Measurements from ENCODE around the gene CC2D1B. TPM values are rescaled to one million over a fixed set of nuclear protein-coding genes. Genes with fewer than 3 reads are reported as not detected.

CC2D1B gene
- total RNA-seq, 1 donor from 2014 or later, result 34.8 TPM

DNA sequence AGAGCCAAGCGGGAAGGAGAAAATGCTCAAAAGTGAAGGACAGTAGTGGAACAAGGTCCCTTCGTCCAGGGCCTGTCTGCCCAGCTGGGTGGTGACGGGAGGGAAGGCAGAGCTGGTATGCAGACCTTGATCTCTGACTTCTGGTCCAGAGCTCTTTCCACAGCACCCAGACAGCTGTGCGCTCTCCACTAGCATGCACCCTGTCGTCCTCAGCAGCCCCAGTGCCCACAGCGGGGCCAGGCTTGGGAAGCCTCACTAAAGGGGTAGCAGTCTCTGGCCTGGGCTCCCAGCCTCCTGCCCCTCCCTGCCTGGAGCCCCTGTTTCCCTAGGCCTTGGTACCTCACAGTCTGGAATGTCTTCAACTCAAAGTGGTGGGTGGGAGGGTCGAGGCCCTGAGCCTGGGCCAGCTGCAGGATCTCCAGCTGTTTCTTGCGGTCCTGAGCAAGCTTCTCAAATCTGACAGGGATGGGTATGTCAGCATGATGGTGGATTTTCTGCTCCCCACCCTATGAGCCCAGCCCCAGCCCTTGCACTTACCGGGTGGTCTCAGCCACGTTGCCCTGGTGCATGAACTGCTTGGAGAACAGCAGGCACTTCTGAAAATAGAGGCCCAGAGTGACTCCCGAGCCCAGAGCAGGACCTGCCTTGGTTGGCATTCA, 10.0 kb downstream of the CC2D1B start:
- Mint-ChIP-seq H3K36me3 (ENCODE audit: low read depth) (peaks cover 79% of the 10 kb centered on the region), H3K9me3 (no peaks in the 10 kb centered on the region), H3K4me3 (no peak overlapping the region), H3K4me1 (no peaks in the 10 kb centered on the region), H3K27me3 (no peaks in the 10 kb centered on the region), H3K27ac (no peak overlapping the region)
- no peak for DNase-seq
- intact Hi-C loops (cut with micrococcal nuclease), result no loop called here

GRCh38 chr1:52355436-52355835, 10.6 kb downstream of the CC2D1B start:
- intact Hi-C loops (cut with micrococcal nuclease), result no loop called here
- Mint-ChIP-seq H3K4me1 (no peaks in the 10 kb centered on the region), H3K27me3 (no peaks in the 10 kb centered on the region), H3K9me3 (no peaks in the 10 kb centered on the region), H3K27ac (no peak overlapping the region), H3K4me3 (no peak overlapping the region), H3K36me3 (ENCODE audit: low read depth) (peaks cover 75% of the 10 kb centered on the region)
- no peak for DNase-seq

DNA sequence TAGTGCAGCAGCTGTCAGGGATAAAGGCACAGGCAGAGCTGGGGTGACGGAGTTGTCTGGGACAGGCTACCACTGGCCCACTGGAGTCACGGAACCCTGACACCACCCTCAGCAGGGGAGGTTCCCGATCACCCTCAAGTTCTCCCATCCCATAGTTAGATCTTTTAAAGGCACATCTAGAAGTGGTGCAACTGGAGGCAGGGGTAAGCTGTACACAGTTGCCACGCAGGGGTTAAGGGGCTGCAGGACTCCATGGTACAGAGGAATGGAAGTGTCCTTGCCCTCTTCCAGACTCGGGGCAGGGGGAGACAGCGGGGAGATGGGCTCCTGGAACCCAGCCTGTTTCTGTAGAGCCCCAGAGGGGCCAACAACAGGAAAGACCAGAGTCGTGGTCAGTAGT, 13.3 kb downstream of the CC2D1B start:
- intact Hi-C loops (cut with micrococcal nuclease), result no loop called here
- no peak overlapping the region for H3K27ac Mint-ChIP-seq
- peaks cover 53% of the 10 kb centered on the region for H3K36me3 Mint-ChIP-seq (ENCODE audit: low read depth)
- DNase-seq, result no peak
- no peaks in the 10 kb centered on the region for H3K9me3 Mint-ChIP-seq
- H3K4me1 Mint-ChIP-seq, result no peaks in the 10 kb centered on the region
- no peaks in the 10 kb centered on the region for H3K27me3 Mint-ChIP-seq
- no peak overlapping the region for H3K4me3 Mint-ChIP-seq

GRCh38 chr1:52348704-52349300, 17.2 kb downstream of the CC2D1B start:
- intact Hi-C loops (cut with micrococcal nuclease), result no loop called here

DNA sequence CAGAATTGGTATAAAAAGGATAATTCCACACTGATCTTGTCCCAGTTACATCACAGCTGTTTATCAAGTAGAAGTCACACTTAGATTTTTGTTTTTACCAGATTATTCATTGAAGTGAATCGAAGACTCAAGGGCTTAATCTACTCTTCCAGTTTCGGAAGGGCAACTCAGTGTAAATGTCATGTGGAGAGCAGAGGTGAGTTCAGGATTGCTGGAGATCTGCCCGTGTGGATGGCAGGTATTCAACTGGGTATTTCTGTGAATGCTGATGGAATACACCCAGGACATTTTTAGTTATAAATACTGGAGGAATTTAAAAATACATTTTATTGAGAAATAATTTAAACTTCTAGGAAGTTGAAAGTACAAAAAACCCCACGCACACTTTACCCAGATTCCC, 19.4 kb downstream of the CC2D1B start:
- Mint-ChIP-seq H3K4me3 (no peak overlapping the region), H3K9me3 (no peaks in the 10 kb centered on the region), H3K36me3 (ENCODE audit: low read depth) (peaks cover 2% of the 10 kb centered on the region), H3K27ac (no peak overlapping the region), H3K4me1 (no peaks in the 10 kb centered on the region), H3K27me3 (no peaks in the 10 kb centered on the region)
- intact Hi-C loops (cut with micrococcal nuclease), result no loop called here
- no peak for DNase-seq

More at GRCh38 chr1:52348704-52349300, 17.2 kb downstream of the CC2D1B start:
- H3K27ac Mint-ChIP-seq, result no peak overlapping the region
- peaks cover 16% of the 10 kb centered on the region for H3K36me3 Mint-ChIP-seq (ENCODE audit: low read depth)
- H3K9me3 Mint-ChIP-seq, result no peaks in the 10 kb centered on the region
- H3K4me1 Mint-ChIP-seq, result no peaks in the 10 kb centered on the region
- no peaks in the 10 kb centered on the region for H3K27me3 Mint-ChIP-seq
- DNase-seq, result no peak
- no peak overlapping the region for H3K4me3 Mint-ChIP-seq

DNA sequence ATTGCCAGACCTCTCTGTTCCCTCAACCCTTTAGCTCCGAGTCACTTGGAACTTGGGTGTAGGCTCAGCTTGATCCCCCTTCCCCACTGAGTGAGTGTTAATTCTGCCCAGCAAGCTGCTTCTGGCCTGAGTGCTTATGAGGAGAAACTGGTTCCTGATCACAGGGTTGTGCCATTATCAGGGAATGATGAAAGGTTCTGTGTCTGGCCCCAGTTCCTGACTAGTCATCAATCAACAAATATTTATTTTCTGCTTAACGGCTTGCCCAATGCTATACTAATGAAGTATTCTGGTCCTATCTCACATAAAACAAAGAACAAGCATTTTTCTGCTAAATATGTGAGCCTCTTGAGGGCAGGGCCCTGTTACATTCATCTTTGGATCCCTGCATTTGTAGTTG, 20.8 kb downstream of the CC2D1B start:
- Mint-ChIP-seq H3K4me1 (no peaks in the 10 kb centered on the region), H3K27ac (no peak overlapping the region), H3K36me3 (ENCODE audit: low read depth) (no peaks in the 10 kb centered on the region), H3K4me3 (no peak overlapping the region), H3K27me3 (no peaks in the 10 kb centered on the region), H3K9me3 (no peaks in the 10 kb centered on the region)
- DNase-seq, result no peak
- intact Hi-C loops (cut with micrococcal nuclease), result no loop called here

- Mint-ChIP-seq H3K4me3 (no peak overlapping the region), H3K36me3 (ENCODE audit: low read depth) (no peaks in the 10 kb centered on the region), H3K9me3 (no peaks in the 10 kb centered on the region), H3K4me1 (no peaks in the 10 kb centered on the region), H3K27me3 (no peaks in the 10 kb centered on the region), H3K27ac (no peak overlapping the region)
- no peak for DNase-seq
- intact Hi-C loops (cut with micrococcal nuclease), result no loop called here
Measured at GRCh38 chr1:52343979-52344378, 22.0 kb downstream of the CC2D1B start.

GRCh38 chr1:52341655-52342260, 24.2 kb downstream of the CC2D1B start:
- Mint-ChIP-seq H3K36me3 (ENCODE audit: low read depth) (no peaks in the 10 kb centered on the region), H3K4me3 (no peak overlapping the region), H3K9me3 (no peaks in the 10 kb centered on the region), H3K27ac (no peak overlapping the region), H3K4me1 (no peaks in the 10 kb centered on the region), H3K27me3 (no peaks in the 10 kb centered on the region)
- intact Hi-C loops (cut with micrococcal nuclease), result no loop called here
- DNase-seq, result no peak

GRCh38 chr1:52337439-52337838, 28.6 kb downstream of the CC2D1B start:
- intact Hi-C loops (cut with micrococcal nuclease), result no loop called here
- H3K4me3 Mint-ChIP-seq, result no peak overlapping the region

GRCh38 chr1:52334906-52335528, 31.0 kb downstream of the CC2D1B start:
- Mint-ChIP-seq H3K9me3 (no peaks in the 10 kb centered on the region), H3K27me3 (no peaks in the 10 kb centered on the region), H3K4me3 (no peak overlapping the region), H3K4me1 (peaks cover 6% of the 10 kb centered on the region), H3K27ac (no peak overlapping the region), H3K36me3 (ENCODE audit: low read depth) (no peaks in the 10 kb centered on the region)
- no peak for DNase-seq
- intact Hi-C loops (cut with micrococcal nuclease), result no loop called here

More at GRCh38 chr1:52337439-52337838, 28.6 kb downstream of the CC2D1B start:
- Mint-ChIP-seq H3K9me3 (no peaks in the 10 kb centered on the region), H3K36me3 (ENCODE audit: low read depth) (no peaks in the 10 kb centered on the region), H3K27ac (no peak overlapping the region), H3K4me1 (no peaks in the 10 kb centered on the region), H3K27me3 (no peaks in the 10 kb centered on the region)
- no peak for DNase-seq

- no peak for DNase-seq
- H3K27me3 Mint-ChIP-seq, result no peaks in the 10 kb centered on the region
- intact Hi-C loops (cut with micrococcal nuclease), result no loop called here
- H3K36me3 Mint-ChIP-seq (ENCODE audit: low read depth), result no peaks in the 10 kb centered on the region
- no peak overlapping the region for H3K27ac Mint-ChIP-seq
- H3K4me1 Mint-ChIP-seq, result peaks cover 10% of the 10 kb centered on the region
- H3K4me3 Mint-ChIP-seq, result no peak overlapping the region
- H3K9me3 Mint-ChIP-seq, result no peaks in the 10 kb centered on the region
Measured at GRCh38 chr1:52332411-52332810, 33.6 kb downstream of the CC2D1B start.

GRCh38 chr1:52328615-52329014, 37.4 kb downstream of the CC2D1B start:
- Mint-ChIP-seq H3K27ac (no peak overlapping the region), H3K36me3 (ENCODE audit: low read depth) (no peaks in the 10 kb centered on the region), H3K9me3 (no peaks in the 10 kb centered on the region), H3K27me3 (no peaks in the 10 kb centered on the region), H3K4me3 (no peak overlapping the region), H3K4me1 (peaks cover 10% of the 10 kb centered on the region)
- DNase-seq, result no peak
- intact Hi-C loops (cut with micrococcal nuclease), result no loop called here

GRCh38 chr1:52325786-52326185, 40.2 kb downstream of the CC2D1B start:
- Mint-ChIP-seq H3K4me1 (peaks cover 10% of the 10 kb centered on the region), H3K27ac (no peak overlapping the region), H3K4me3 (no peak overlapping the region), H3K36me3 (ENCODE audit: low read depth) (no peaks in the 10 kb centered on the region), H3K27me3 (no peaks in the 10 kb centered on the region), H3K9me3 (no peaks in the 10 kb centered on the region)
- intact Hi-C loops (cut with micrococcal nuclease), result no loop called here
- DNase-seq, result no peak

GRCh38 chr1:52323731-52324130, 42.3 kb downstream of the CC2D1B start:
- intact Hi-C loops (cut with micrococcal nuclease), result no loop called here

More at GRCh38 chr1:52323731-52324130, 42.3 kb downstream of the CC2D1B start:
- no peak for DNase-seq
- H3K4me1 Mint-ChIP-seq, result no peaks in the 10 kb centered on the region
- H3K9me3 Mint-ChIP-seq, result no peaks in the 10 kb centered on the region
- no peak overlapping the region for H3K27ac Mint-ChIP-seq
- H3K27me3 Mint-ChIP-seq, result no peaks in the 10 kb centered on the region
- no peak overlapping the region for H3K4me3 Mint-ChIP-seq
- H3K36me3 Mint-ChIP-seq (ENCODE audit: low read depth), result no peaks in the 10 kb centered on the region

Measured in activated CD4-positive, alpha-beta T cell treated with anti-CD3 and anti-CD28 coated beads, Interleukin-2, amount 10 ng/mL, durations not matched to agents 24 days and 14 days (primary cell).